OCI-LY3 (cell line): ENCODE measurements around the gene ALKBH5.

Source experiments
- EZH2phosphoT487 ChIP-seq: fragments of 200-600 bp; shearing (Covaris generic); IDR thresholded peaks from 2 replicates; pipeline ENCODE4 v1.6.1; 2018; ENCODE audit warnings: antibody characterized with exemption, mixed run types, low read depth
- TF ChIP-seq, protein P1 (sequence below): fragments of 200-600, 300-600 bp; sonication (generic); IDR thresholded peaks from 2 replicates; pipeline ENCODE4 v1.5.1; 2014; ENCODE audit warnings: antibody characterized with exemption, low read length, low read depth

DNA sequence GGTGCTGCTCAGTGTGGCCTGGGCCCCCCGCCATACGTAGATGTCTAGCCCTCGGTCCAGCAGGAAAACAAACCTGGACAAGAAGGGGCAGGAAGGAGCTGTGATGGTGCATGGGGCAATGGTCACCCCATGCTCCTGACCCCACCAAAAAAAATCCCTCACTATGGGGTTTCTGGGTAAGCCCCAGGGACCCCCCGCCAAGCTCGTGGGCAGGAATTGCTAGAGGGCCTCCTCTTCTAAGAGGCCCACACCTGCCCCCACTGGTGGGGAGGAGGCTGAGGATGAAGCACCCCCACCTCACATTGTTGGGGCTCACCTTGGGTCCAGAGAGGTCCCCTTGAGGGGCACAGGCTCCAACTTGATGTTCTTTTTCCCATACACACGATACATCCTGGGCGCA, 65.2 kb downstream of the ALKBH5 start:
- TF ChIP-seq, protein P1, sequence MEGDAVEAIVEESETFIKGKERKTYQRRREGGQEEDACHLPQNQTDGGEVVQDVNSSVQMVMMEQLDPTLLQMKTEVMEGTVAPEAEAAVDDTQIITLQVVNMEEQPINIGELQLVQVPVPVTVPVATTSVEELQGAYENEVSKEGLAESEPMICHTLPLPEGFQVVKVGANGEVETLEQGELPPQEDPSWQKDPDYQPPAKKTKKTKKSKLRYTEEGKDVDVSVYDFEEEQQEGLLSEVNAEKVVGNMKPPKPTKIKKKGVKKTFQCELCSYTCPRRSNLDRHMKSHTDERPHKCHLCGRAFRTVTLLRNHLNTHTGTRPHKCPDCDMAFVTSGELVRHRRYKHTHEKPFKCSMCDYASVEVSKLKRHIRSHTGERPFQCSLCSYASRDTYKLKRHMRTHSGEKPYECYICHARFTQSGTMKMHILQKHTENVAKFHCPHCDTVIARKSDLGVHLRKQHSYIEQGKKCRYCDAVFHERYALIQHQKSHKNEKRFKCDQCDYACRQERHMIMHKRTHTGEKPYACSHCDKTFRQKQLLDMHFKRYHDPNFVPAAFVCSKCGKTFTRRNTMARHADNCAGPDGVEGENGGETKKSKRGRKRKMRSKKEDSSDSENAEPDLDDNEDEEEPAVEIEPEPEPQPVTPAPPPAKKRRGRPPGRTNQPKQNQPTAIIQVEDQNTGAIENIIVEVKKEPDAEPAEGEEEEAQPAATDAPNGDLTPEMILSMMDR = no peak
- TF ChIP-seq EZH2phosphoT487 = no peak
